Measurements from ENCODE around the gene GREM1.

GREM1 gene

DNA sequence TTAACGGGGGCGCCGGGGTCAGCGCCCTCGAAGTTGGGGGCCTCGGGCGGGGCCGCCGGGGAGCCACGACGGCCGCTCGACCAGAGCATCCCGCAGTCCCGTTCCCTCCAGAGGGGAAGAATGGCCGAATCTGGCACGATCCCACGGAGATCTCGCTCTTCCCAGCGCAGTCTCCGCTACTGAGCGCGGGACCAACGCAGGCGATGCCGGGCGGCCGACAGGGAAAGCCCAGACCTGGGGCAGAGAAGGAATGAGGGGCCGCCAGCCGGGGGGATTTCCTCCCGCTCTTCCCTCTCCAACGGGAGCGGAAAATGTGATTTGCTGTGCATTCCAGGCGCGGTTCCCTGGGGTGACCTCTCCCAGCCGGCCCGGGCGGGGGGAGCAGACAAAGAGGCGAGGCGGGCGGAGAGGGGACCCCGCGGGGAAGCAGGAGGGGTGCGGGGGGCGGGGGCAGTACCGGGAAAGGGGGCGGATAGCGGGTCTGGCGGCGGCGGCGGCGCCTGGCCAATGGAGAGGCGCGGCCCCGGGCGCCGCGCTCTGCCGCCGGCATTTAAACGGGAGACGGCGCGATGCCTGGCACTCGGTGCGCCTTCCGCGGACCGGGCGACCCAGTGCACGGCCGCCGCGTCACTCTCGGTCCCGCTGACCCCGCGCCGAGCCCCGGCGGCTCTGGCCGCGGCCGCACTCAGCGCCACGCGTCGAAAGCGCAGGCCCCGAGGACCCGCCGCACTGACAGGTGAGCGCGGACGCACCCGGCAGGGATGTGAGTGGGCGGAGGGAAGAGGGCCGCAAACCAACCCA lies at the start of gene GREM1:
Gene GREM1 (plus strand): TSS at position 579 of the 801 bp plus-strand sequence. CDS start 12,687 bp downstream, outside the sequence.
- no peak for DNase-seq (ENCODE audit: low read depth)

DNA sequence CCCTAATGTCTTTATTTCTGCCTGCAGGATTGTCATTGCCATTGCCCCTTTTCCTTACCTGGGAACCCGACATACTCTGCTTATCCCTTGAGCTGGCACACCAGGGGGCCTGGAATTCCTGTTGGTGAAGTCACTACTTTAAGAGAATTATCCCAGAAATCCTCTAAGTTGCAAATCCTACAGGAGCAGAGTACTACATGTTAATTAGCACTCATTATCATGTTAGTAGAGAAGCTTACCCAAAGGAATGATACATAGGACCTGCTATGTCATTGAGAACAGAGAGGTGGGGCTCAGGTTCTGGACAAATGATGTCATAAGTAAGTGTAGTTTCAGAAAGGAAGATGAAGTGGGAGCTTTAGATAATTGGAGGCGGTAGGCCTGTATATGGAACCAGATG lies 48.9 kb upstream of the GREM1 start:
- no peak for DNase-seq (ENCODE audit: low read depth)

DNA sequence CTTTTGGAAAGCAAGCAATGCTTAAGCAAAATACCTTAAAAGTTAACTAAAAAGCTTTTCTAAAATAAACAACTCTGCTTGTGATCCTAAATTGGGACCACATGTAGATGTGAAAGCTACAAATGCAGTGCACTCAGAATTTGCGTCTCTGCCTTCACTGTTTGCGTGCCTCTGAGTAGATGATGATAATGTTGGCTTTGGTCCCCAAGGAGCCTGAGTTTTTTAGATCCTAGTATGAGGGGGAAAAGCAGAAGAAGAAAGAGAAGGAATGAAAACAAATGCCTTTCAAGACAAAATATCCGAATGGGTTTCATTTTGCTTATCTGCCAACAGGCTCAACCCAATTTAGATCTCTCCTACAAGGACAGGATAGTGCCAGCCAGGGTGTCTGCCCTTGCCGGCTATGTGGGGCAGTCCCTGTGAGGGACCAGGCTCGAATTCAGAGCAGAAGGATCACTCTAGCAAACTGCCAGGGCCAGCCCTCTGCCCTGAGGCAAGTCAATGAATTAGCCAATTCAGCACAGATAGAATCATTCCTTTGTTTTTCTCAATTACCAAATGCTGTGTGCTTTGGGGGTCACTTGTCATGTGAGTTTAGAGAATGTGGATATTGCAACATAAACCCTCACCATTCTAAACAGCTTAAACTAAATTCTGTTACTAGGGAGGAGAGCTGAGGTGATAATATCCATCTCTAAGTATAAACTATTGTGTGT lies 47.8 kb upstream of the GREM1 start:
- DNase-seq (ENCODE audit: low read depth), result no peak

DNA sequence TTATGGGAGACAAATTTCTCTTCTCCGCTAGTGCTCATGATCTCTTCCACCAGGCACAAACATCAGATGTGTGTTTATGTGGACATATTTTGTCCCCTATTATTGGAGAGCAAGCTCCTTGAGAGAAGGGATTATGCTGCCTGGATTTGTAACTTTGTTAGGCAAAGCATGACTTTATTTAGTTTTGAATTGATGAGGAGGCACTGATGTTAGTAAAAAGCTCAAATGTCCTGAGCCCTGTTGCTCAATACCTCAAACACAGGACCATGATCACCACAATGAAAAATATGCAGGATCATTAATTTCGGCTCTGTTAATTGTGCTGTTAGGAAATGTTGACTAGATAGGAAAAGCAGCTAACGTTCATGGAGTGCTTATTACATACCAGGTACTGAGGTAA lies 47.2 kb upstream of the GREM1 start:
- no peak for DNase-seq (ENCODE audit: low read depth)

DNA sequence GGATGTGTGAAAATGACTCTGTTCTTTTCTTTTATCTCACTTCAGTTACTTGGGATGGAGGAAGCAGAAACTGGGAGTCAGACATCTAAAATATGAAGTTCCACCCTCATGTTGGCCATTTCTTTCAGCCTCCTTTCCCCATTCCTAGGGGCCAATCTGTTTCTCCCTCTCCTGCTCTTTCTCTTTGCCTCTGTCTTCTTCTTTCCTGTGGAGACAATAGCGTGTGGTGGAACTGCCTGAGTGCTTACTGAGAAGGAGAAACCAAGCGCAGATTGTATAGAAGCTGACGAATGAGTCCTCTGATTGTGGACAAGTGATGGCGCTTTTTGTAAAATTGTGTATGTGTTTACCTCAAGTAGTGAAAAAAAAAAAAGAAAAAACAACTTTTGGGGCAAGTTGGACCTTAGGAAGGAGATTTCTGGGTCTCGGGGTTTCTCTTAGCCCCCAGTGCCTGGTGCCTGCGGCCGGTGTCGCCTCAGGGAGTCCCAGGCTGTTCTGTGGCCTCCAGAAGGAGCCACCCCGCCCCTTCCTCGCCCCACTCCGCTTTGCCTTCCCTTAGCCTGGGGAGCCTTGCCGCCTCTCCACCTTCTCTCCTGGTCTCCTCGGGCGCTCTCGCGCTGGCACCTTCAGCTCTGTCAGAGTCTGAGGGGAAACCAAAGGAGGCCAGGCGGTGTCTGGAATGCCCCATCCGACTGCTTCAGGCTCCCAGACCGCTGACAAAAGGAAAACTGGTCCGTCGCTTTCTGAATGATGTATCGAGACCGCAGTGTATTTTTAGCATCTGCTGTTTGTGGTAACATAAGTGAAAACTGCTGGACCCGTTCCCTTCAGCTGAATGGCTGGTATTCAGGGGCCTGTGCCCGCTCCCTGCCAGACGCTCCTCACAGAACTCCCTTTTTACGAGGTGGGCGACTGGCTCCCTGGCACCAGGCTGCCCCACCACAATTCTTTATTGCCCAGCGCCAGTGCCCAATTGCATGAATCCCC lies 46.2 kb upstream of the GREM1 start:
- no peak for DNase-seq (ENCODE audit: low read depth)

DNA sequence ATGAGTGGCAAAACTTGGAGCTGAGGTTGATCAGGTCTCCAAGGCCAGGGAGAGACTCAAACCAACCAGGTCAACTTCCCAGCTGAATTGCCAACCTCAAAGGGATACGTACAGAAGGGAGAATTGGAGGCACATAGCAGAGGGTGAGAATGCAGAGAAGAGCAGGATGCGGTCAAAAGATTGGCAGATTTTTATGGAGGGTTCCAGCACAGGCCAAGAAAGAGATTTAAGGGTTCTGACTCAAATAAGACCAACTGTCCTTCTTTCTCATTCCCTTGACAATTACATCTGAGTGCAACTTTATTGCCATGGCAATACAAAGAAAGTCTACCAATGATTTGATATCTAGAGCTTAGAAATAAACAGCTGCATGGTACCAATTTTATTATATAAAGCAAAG lies 43.1 kb upstream of the GREM1 start:
- no peak for DNase-seq (ENCODE audit: low read depth)

DNA sequence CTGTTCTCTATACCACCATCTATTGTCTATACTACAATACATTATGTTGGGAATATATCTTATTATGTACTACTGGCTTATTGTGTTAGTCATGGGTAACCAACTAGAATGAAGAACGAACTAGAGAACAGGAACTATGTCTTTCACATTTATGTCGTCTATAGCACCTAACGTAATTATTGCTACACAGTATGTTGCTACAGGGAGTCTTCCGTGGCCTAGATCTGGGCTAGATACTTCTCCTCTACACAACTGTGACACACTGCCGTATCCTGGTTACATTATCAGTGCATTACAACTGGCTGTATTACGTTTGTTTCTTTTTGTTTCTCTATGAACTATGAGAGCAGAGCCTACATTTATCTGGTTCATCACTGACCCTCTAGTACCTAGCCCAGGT lies 42.3 kb upstream of the GREM1 start:
- DNase-seq (ENCODE audit: low read depth), result no peak

DNA sequence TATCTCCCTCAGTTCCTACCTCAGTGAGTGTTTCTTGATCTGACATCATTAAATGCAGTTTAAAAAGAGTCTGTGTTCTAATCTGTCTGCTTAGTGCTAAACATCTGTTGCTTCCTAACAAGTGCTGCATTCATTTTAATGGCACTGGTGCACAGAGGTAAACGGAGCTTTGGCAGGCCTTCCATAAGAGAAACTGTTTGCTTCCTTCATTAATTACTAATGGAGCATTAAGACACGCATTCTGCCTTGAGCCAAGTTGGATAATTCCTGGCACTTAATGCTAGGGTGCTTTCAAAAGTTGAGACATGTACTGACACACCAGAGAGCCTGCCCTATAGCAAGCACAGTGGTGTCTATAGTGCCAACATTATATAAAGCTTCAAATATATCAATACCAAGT lies 41.6 kb upstream of the GREM1 start:
- DNase-seq (ENCODE audit: low read depth), result no peak

DNA sequence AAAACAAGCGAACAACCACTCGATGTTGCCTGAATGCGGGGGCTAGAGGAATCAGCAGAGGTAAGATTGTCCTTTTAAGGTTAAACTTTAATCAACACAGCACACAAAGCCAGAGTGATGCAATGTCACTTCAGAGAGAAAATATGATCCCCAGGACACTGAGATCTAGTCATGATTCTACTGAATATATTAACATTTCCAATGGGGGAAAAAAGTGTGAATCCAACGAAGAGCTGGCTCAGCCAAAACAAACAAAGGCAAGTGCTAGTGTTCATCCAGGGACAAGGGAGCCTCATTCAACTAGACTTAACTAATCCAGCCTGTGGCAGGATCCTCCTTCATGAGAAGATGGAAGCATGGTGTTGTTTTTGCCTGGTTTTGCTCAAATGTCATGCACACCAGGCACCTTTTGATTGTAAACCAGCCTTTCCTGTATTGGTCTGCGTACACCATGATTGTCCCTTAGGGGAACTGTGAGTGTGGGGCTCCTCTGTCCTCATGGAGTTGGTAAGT lies 40.5 kb upstream of the GREM1 start:
- DNase-seq (ENCODE audit: low read depth), result no peak

DNA sequence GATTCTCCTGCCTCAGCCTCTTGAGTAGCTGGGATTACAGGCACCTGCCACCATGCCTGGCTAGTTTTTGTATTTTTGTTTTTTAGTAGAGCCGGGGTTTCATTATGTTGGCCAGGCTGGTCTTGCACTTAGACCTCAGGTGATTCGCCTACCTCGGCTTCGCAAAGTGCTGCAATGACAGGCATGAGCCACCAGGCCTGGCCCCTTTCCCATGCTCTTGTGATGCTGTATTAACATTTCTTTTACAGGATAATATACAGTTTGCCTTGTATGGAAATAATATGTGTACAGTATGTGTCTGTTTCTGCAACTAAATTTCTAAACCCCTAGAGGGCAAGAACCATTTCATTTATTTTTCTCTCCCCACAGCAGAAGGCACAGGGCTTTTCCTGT lies 38.5 kb upstream of the GREM1 start:
- no peak for DNase-seq (ENCODE audit: low read depth)

DNA sequence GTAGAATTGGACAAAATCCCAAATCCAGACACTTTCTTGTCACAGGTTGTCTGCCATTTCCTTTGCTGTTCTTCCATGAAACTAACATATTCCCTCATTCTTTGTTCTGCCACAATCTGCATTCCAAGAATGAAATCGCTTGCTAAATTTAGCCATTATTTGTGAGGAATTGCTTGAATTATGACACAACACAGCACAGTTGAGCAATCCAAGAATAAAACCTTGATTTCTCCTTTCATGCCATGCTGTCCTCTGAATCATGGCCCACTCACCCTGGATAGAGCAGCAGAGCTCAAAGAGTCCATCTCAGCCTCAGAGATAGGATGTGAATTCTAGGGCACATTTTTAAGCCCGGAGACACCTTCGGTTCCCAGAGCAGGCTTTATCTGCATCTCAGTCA lies 35.2 kb upstream of the GREM1 start:
- DNase-seq (ENCODE audit: low read depth), result no peak

DNA sequence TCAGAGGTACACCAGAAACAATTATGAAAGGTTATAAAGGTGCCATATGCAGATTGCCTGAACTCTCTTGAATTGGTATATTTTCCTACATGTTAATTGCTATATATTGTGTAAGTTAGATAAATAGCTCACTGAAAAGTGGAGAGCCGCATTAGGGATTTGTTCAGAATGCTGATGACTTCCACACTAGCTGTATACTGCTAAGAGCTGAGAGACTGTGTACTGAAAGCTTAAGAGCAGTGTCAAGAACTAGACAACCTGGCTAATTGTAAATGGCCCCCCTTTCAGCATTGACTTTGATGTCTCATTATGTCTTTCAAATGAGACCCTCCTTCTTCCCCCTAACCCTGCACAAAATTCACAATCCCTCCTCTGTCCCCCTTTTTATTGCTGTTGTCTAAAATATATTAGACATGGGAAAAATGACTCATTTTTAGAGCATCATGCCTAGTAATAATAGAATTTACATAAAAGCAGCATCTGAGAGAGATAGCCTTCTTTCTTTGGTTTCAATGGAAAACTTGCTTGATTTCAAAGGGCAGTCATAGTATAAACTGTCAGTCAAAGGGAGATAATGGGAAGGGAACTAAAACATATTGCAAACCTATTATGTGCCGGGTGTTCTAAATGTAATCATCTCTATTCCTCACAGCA lies 34.7 kb upstream of the GREM1 start:
- no peak for DNase-seq (ENCODE audit: low read depth)

DNA sequence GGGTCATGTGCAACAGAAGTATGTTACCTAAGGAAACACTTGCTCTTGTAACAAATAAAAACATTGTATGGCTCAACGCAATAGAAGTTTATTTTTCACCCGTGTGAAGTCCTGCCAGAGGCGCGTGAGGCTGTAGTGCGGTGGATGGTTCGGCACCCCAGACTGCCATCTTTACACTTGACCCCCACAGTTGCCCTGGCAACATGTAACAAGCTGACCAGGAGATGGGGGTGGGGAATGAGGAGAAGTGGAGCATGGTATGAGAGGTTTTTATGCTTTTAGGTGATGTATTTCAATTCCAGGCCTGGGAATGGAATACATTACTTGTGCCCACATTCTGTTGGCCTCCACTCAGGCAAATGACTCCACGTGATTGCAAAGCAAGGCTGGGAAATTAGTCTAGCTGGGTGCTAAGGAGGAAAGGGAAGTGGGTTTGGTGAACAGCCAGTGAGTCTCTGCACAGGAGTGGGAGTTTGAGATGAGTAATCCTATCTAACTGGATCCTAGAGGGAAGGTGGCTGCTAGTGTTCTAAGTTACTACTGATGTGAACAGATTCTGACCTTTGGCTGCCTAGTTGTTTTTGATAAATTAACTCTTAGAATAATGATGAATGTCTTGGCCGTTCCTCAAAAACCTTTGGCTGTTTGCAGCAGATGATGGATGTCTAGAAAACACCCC lies 33.8 kb upstream of the GREM1 start:
- DNase-seq (ENCODE audit: low read depth), result no peak

DNA sequence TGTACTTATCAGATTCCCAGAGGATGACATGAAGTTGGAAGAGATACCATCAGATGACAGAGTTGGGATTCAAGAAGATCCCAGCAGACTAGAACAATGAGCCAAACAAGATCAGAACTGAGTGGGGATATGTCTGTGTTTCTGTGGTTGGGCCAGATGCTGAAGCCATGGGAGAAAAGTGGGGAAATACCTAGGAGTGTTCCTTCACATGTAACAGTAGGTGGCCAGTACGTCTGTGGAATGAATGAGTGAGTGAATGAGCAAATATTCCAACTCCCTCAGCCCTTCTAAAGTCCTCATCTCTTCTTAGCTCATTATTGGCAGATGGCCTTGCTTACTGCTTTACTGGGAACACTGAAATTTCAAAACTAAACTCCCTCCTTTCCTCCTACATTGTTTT lies 32.2 kb upstream of the GREM1 start:
- DNase-seq (ENCODE audit: low read depth), result no peak

DNA sequence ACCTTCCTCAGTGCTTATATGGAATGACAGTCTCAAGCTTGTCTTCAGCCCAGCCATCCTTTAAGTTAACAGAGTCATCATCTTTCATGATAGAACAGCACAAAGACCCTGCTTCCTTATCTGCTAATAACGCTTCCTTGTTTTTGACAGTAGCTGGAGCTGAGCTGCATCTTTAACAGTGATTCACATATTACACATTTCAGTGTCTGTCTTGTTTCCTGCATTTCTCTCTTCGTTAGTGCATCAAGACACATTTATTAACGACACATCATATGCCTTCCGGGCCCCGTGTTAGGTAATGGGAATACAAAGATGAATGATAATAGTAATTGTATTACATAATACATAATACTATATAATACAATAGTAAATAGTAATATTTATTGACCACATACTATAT lies 30.2 kb upstream of the GREM1 start:
- DNase-seq (ENCODE audit: low read depth), result no peak

DNA sequence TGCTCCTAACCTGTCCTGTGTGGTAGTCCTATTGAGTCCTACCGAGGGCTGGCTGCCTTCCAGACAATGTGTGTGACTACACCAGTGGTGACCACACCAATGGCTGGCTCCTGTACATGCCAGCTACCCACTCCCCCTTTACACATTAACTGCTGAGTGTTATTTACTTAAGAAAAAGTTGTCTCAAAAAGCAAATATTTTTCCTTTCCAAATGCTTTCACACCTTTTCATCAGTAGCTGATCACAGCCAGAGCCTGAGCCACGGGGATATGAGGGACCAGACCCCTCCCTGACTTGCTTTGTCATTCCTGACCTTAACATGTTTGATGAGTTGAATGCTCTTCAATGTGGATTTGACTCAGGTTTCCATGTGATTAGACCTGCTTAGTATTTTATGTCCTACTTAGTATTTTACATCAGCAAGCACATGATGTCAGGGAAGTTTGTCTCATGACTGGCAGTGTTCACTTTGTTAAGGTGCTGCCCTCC lies 29.6 kb upstream of the GREM1 start:
- DNase-seq (ENCODE audit: low read depth), result no peak

DNA sequence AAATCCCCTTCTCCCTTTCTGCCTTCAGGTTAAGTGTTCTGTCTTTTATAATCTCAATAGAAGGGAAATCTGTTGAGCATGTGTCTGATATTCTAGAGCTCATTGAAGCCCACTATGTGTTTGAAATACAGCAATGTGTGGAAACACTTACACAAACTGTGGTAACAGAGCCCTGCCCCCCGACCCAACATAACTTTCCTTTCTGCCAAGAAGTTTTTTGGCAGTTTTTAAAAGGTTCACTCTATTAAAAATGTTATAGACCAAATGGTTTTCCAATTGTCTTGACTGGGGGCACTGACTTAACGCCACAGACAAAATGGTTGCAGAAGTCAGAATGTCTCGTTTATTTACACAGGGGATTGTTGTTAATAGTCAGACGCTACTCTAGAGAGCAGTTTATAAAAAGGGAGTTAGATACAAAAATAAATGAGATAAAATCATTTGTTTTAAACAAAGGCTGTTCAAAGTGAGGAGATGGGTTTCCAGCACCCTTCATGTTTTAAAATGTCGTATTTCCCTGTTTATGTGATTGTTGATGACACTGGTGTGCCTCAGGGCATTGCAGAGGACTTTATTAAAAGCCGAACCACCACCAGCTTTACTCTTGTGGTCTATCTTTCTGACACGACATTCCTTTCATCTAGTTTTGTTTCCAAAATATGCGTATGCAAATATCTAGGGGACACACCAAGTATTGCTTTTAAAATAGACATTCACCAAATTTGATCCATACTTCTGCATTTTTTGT lies 26.7 kb upstream of the GREM1 start:
- no peak for DNase-seq (ENCODE audit: low read depth)

DNA sequence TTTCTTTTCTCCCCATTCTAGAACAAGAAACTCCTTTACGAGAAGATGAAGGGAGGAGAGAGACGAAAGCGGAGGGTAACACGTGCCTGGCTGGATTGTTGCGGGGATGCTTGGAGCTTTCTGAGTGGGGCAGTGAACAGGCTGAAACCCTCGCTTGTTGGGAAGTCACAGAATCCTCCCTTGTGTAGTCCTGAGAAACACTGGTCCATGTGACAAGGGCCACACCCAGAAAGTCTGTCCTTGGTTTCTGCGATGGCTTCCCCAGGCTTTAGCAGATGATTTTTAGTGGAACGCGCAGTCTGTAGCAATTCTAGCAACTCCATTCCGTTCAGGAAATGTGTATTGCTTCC lies 26.1 kb upstream of the GREM1 start:
- DNase-seq (ENCODE audit: low read depth), result no peak

DNA sequence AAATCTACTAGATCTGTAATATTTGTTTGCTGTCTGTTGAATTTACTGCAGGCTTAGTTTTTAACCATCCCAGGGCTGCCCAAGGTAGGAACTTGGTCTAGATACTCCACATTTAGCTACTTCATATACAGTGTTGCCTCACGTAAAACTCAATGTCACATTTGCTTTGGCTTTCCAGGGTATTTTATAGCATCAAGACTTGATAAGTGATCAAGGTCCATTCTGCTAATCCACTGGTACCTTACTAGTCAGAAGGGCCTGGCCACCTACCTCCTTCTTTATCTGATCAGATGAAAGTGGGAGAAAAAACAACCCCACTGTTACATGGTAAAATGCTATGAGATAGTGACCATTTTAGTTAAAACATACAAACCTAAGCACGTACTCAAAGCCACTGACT lies 25.5 kb upstream of the GREM1 start:
- no peak for DNase-seq (ENCODE audit: low read depth)

DNA sequence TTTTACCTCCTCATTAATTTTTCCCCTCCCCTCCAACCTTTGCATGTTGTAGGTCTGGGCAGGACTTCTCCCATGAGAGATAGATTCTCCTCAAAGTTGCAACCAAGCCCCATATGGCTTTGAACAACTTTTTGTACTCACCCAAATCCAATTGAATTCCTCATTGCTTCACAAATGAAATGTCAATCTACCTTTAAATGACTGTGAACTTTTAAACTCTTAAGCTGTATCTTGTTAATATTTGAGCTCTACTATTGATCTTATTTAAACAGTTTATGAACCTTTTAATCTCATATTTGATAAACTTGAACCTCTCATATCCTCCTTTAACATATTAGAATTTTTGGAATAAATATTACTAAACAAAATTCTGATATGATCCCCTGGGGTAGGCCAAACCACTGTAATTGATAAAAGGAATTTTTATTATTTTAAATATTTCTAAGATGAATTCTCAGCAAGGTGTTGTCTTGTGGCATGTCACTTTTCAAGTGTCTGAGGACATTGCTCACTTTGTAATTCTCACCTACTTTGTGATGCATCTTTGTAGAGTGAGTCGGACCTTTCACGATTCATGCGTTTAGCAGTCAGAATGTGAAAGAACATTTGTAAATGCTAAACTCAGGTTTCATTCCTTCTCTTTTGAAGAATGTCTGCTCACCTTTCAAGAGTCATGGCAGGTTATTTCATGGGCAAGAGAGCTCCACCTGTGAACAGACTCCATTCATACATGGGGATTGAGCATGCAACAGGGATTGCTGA lies 23.4 kb upstream of the GREM1 start:
- DNase-seq (ENCODE audit: low read depth), result no peak
